HepG2 (cell line): ENCODE results near the gene MED22. TPM values are rescaled to one million over a fixed set of nuclear protein-coding genes. Genes with fewer than 3 reads are reported as not detected.
A peak's percentile ranks its signal among the peaks of the same experiment; 100 is the strongest.

ENCODE experiments used
- ARNT ChIP-seq: fragments of 450-650 bp; IDR thresholded peaks from 2 replicates; pipeline ENCODE4 v1.6.1; 2017
- DNMT1 ChIP-seq: sonication (generic); formaldehyde crosslinking; IDR thresholded peaks from 2 replicates; pipeline ENCODE4 v1.5.1; 2020; ENCODE audit warnings: mild to moderate bottlenecking, missing genetic modification reagents
- GABPB1 ChIP-seq: IDR thresholded peaks from 2 replicates; pipeline ENCODE4 v1.6.1; 2016; ENCODE audit warnings: mild to moderate bottlenecking, missing genetic modification reagents, moderate library complexity, missing compliant biosample characterization
- GMEB1 ChIP-seq: sonication (generic); formaldehyde crosslinking; IDR thresholded peaks from 2 replicates; pipeline ENCODE4 v1.5.1; 2020; ENCODE audit warnings: missing genetic modification reagents, mild to moderate bottlenecking, borderline replicate concordance
- GRHL1 ChIP-seq: sonication (generic); formaldehyde crosslinking; conservative IDR thresholded peaks from 2 replicates; pipeline ENCODE4 v1.8.0; 2022; ENCODE audit warnings: missing genetic modification reagents
- HMGA1 ChIP-seq: sonication (generic); formaldehyde crosslinking; conservative IDR thresholded peaks from 2 replicates; pipeline ENCODE4 v1.4.0; 2020; ENCODE audit warnings: missing genetic modification reagents
- HOXA7 ChIP-seq: sonication (generic); formaldehyde crosslinking; IDR thresholded peaks from 2 replicates; pipeline ENCODE4 v1.8.1; 2022; ENCODE audit warnings: mild to moderate bottlenecking, missing genetic modification reagents, moderate library complexity
- NONO ChIP-seq, 2 experiments: fragments of 450-650 bp in 1 of 2; sonication (generic) in 1 of 2; formaldehyde crosslinking in 1 of 2; IDR thresholded peaks in 1 of 2; conservative IDR thresholded peaks in 1 of 2; 2 replicates each; pipeline versions ENCODE4 v1.6.1 to v1.8.0; 2017 to 2022; ENCODE audit warnings: mild to moderate bottlenecking in 1 of 2, missing genetic modification reagents in 1 of 2, moderate library complexity in 1 of 2
- NR2C2 ChIP-seq: sonication (generic); formaldehyde crosslinking; IDR thresholded peaks from 2 replicates; pipeline ENCODE4 v1.4.0; 2020; ENCODE audit warnings: missing genetic modification reagents, mild to moderate bottlenecking, moderate library complexity, borderline replicate concordance
- PATZ1 ChIP-seq: sonication (generic); formaldehyde crosslinking; IDR thresholded peaks from 2 replicates; pipeline ENCODE4 v1.4.0; 2020; ENCODE audit warnings: missing genetic modification reagents
- PHF20 ChIP-seq: sonication (generic); formaldehyde crosslinking; IDR thresholded peaks from 2 replicates; pipeline ENCODE4 v1.5.0; 2020; ENCODE audit warnings: mild to moderate bottlenecking, missing genetic modification reagents
- POLR2G ChIP-seq: fragments of 200-400 bp; formaldehyde crosslinking; IDR thresholded peaks from 2 replicates; pipeline ENCODE4 v1.6.1; 2018; ENCODE audit warnings: mild to moderate bottlenecking, low read depth, low read length, moderate library complexity
- SPEN ChIP-seq: sonication (generic); formaldehyde crosslinking; IDR thresholded peaks from 2 replicates; pipeline ENCODE4 v1.5.1; 2020; ENCODE audit warnings: low read depth, mild to moderate bottlenecking, missing genetic modification reagents
- TGIF2 ChIP-seq: IDR thresholded peaks from 2 replicates; pipeline ENCODE4 v1.6.1; 2016; ENCODE audit warnings: control low read depth, missing compliant biosample characterization
- ZFP41 ChIP-seq: sonication (generic); formaldehyde crosslinking; IDR thresholded peaks from 2 replicates; pipeline ENCODE4 v1.4.0; 2020; ENCODE audit warnings: mild to moderate bottlenecking, missing genetic modification reagents, borderline replicate concordance
- ZNF230 ChIP-seq: sonication (generic); formaldehyde crosslinking; IDR thresholded peaks from 2 replicates; pipeline ENCODE4 v1.4.0; 2020; ENCODE audit warnings: mild to moderate bottlenecking, missing genetic modification reagents
- ZNF232 ChIP-seq: sonication (generic); formaldehyde crosslinking; IDR thresholded peaks from 2 replicates; pipeline ENCODE4 v1.4.0; 2020; ENCODE audit warnings: missing genetic modification reagents, borderline replicate concordance
- ZNF274 ChIP-seq: sonication (generic); formaldehyde crosslinking; IDR thresholded peaks from 2 replicates; pipeline ENCODE4 v1.5.1; 2020; ENCODE audit warnings: mild to moderate bottlenecking, missing genetic modification reagents
- ZNF501 ChIP-seq: sonication (generic); formaldehyde crosslinking; IDR thresholded peaks from 2 replicates; pipeline ENCODE4 v1.5.1; 2020; ENCODE audit warnings: mild to moderate bottlenecking, moderate library complexity, missing genetic modification reagents
- ZNF607 ChIP-seq: sonication (generic); formaldehyde crosslinking; IDR thresholded peaks from 2 replicates; pipeline ENCODE4 v1.5.1; 2020; ENCODE audit warnings: missing genetic modification reagents, mild to moderate bottlenecking, borderline replicate concordance
- ZNF761 ChIP-seq: sonication (generic); formaldehyde crosslinking; conservative IDR thresholded peaks from 2 replicates; pipeline ENCODE4 v1.4.0; 2020; ENCODE audit warnings: mild to moderate bottlenecking, missing genetic modification reagents
- polyA plus RNA-seq, 8 experiments: library from polyadenylated mRNA; depleted of rRNA in 3 of 8; stranded (reverse) in 7 of 8; unstranded in 1 of 8; fragments of >200 nt; fragmentation: Illumina TruSeq in 4 of 8; extraction: Trizol in 4 of 8; gene quantifications; 2 replicates each; pipeline versions ENCODE4 v1.2.1 to v1.2.3, GENCODE V29; 2011 to 2016; ENCODE audit warnings: low read depth in 4 of 8, missing spikeins in 1 of 8, mixed read lengths in 1 of 8; ENCODE audit not compliant: insufficient read depth in 1 of 8
- total RNA-seq, 5 experiments: library from RNA; depleted of rRNA; stranded (reverse); fragments of >200 nt; fragmentation: Illumina TruSeq; extraction: Trizol; gene quantifications; 2 replicates each; pipeline ENCODE4 v1.2.3, GENCODE V29; 2016; ENCODE audit warnings: low read depth in 1 of 5

MED22 gene
- total and polyA plus RNA-seq, 2 of the 13 experiments (the other 11 are each of a cell fraction or from before 2014, with no cell fraction given) = 15.8 to 22.1 TPM

GRCh38 chr9:133356391-133357091, 8.6 kb upstream of the MED22 start, which contains the start of the genes SURF1 and SURF2 (continued):
- TF ChIP-seq PATZ1 (CRISPR knock-in tag) = 0 out of 2 replicates have a peak, but pooled peaks have one; percentile 1
- no peak for TF ChIP-seq GRHL1 (CRISPR knock-in tag)
- TF ChIP-seq DNMT1 (CRISPR knock-in tag) = 0 out of 2 replicates have a peak, but pooled peaks have one; percentile 23
- no peak for TF ChIP-seq HOXA7 (CRISPR knock-in tag)
- peak; percentile 54; the same call in 1 of the 2 replicates for TF ChIP-seq GMEB1
- peak; percentile 87 for TF ChIP-seq POLR2G
- TF ChIP-seq ZNF607 (CRISPR knock-in tag) = 0 out of 2 replicates have a peak, but pooled peaks have one; percentile 39
- no peak for TF ChIP-seq ARNT
- TF ChIP-seq GABPB1 (CRISPR knock-in tag) = peak; percentile 93
- peak; percentile 57 for TF ChIP-seq SPEN (CRISPR knock-in tag)
- 0 out of 2 replicates have a peak, but pooled peaks have one; percentile 43 for TF ChIP-seq ZNF274 (CRISPR knock-in tag)
- TF ChIP-seq ZFP41 (CRISPR knock-in tag) = 0 out of 2 replicates have a peak, but pooled peaks have one; percentile 36
- TF ChIP-seq NONO (IDR thresholded peaks at IDR 0.05) = no peak
- TF ChIP-seq NONO (CRISPR knock-in tag; conservative IDR thresholded peaks at IDR 0.05) = 0 out of 2 replicates have a peak, but pooled peaks have one; percentile 37
- no peak for TF ChIP-seq HMGA1 (CRISPR knock-in tag)
- TF ChIP-seq ZNF230 (CRISPR knock-in tag) = peak; percentile 57; the same call in 1 of the 2 replicates
- TF ChIP-seq TGIF2 (CRISPR knock-in tag) = 0 out of 2 replicates have a peak, but pooled peaks have one; percentile 27
- peak; percentile 55; the same call in 1 of the 2 replicates for TF ChIP-seq ZNF232
- TF ChIP-seq NR2C2 (CRISPR knock-in tag) = peak; percentile 98
- TF ChIP-seq PHF20 (CRISPR knock-in tag) = peak; percentile 86
- 0 out of 2 replicates have a peak, but pooled peaks have one; percentile 37 for TF ChIP-seq ZNF761
- TF ChIP-seq ZNF501 (CRISPR knock-in tag) = 0 out of 2 replicates have a peak, but pooled peaks have one; percentile 23
